ENCODE results near the gene TGFBRAP1.

TGFBRAP1 gene

GRCh38 chr2:105368759-105369408 is 39.3 kb upstream of the TGFBRAP1 start:
- no peak for DNase-seq (ENCODE audit: low read depth)
- no peak overlapping the region for H3K4me3 ChIP-seq (ENCODE audit: low read length)
- TF ChIP-seq, protein P1, sequence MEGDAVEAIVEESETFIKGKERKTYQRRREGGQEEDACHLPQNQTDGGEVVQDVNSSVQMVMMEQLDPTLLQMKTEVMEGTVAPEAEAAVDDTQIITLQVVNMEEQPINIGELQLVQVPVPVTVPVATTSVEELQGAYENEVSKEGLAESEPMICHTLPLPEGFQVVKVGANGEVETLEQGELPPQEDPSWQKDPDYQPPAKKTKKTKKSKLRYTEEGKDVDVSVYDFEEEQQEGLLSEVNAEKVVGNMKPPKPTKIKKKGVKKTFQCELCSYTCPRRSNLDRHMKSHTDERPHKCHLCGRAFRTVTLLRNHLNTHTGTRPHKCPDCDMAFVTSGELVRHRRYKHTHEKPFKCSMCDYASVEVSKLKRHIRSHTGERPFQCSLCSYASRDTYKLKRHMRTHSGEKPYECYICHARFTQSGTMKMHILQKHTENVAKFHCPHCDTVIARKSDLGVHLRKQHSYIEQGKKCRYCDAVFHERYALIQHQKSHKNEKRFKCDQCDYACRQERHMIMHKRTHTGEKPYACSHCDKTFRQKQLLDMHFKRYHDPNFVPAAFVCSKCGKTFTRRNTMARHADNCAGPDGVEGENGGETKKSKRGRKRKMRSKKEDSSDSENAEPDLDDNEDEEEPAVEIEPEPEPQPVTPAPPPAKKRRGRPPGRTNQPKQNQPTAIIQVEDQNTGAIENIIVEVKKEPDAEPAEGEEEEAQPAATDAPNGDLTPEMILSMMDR (conservative IDR thresholded peaks at IDR 0.05; ENCODE audit: low read length), result no peak

DNA sequence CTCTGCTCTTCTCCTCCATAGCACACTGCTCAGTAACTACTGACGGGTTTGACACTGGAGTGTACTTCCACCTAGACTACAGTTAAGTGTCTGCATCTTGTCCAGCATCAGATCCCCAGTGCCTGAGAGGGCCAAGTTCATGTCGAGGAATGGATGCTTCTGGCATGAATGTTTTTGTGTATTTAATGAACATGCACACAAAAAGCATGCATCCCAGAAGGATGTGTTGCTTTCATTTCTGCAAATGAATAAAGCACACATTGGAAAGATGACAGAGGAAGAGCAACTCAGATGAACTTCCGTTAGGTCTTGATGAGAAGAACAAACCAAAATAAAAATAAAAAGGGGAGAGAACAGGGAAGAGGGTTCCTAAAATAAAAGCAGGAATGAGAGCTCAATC is 35.7 kb upstream of the TGFBRAP1 start:
- DNase-seq (ENCODE audit: low read depth), result no peak
- no peak overlapping the region for H3K4me3 ChIP-seq (ENCODE audit: low read length)
- TF ChIP-seq, protein P1 (conservative IDR thresholded peaks at IDR 0.05; ENCODE audit: low read length), result no peak

- TF ChIP-seq, protein P1 (conservative IDR thresholded peaks at IDR 0.05; ENCODE audit: low read length), result no peak
- peak; percentile 63 for DNase-seq (ENCODE audit: low read depth)
- no peak overlapping the region for H3K4me3 ChIP-seq (ENCODE audit: low read length)
These were observed 35.1 kb upstream of the TGFBRAP1 start for GRCh38 chr2:105364436-105365139.

GRCh38 chr2:105362862-105363591 is 33.5 kb upstream of the TGFBRAP1 start:
- TF ChIP-seq, protein P1 (conservative IDR thresholded peaks at IDR 0.05; ENCODE audit: low read length), result no peak
- DNase-seq (ENCODE audit: low read depth), result no peak
- no peak overlapping the region for H3K4me3 ChIP-seq (ENCODE audit: low read length)

GRCh38 chr2:105361102-105361889 is 31.8 kb upstream of the TGFBRAP1 start:
- no peak overlapping the region for H3K4me3 ChIP-seq (ENCODE audit: low read length)
- TF ChIP-seq, protein P1 (conservative IDR thresholded peaks at IDR 0.05; ENCODE audit: low read length), result no peak
- DNase-seq (ENCODE audit: low read depth), result no peak

- no peak overlapping the region for H3K4me3 ChIP-seq (ENCODE audit: low read length)
- TF ChIP-seq, protein P1 (conservative IDR thresholded peaks at IDR 0.05; ENCODE audit: low read length), result no peak
- no peak for DNase-seq (ENCODE audit: low read depth)
These were observed 29.1 kb upstream of the TGFBRAP1 start for GRCh38 chr2:105358593-105358992.
